Sigmoid colon (tissue), 7 donors: ENCODE results near the gene MINDY2. TPM values are rescaled to one million over a fixed set of nuclear protein-coding genes. Genes with fewer than 3 reads are reported as not detected.

Experiments used
- DNase-seq: peaks from one replicate; pipeline ENCODE4 v3.0.0-alpha.2; 2019
- H3K27ac ChIP-seq, 4 donors: fragments of 200-600 bp; sonication (generic); one replicate each; pipeline ENCODE4 v1.5.1; 2016 to 2019; ENCODE audit warnings: mild to moderate bottlenecking in 1 of 4
- H3K27me3 ChIP-seq, 3 donors: fragments of 200-600 bp; sonication (generic); one replicate each; pipeline ENCODE4 v1.5.1; 2019; ENCODE audit warnings: mild to moderate bottlenecking in 1 of 3
- H3K36me3 ChIP-seq, 4 donors: fragments of 200-600 bp; sonication (generic); one replicate each; pipeline ENCODE4 v1.5.1; 2016 to 2019
- H3K4me1 ChIP-seq, 4 donors: fragments of 200-600 bp; sonication (generic); one replicate each; pipeline ENCODE4 v1.5.1; 2017 to 2019
- H3K4me3 ChIP-seq, 4 donors: fragments of 200-600 bp; sonication (generic); one replicate each; pipeline ENCODE4 v1.5.1; 2017 to 2019; ENCODE audit warnings: mild to moderate bottlenecking in 2 of 4, moderate library complexity in 1 of 4
- H3K9me3 ChIP-seq, 4 donors: fragments of 200-600 bp in 3 of 4; sonication (generic) in 3 of 4; one replicate each; pipeline versions ENCODE4 v1.5.1 to v1.6.1; 2013 to 2019
- CTCF ChIP-seq, 4 experiments: fragments of 450-650 bp in 3 of 4; fragments of 200-600 bp in 1 of 4; IDR thresholded peaks; one replicate each; pipeline ENCODE4 v1.5.1; 2016 to 2019; ENCODE audit warnings: antibody characterized with exemption in 4 of 4, mild to moderate bottlenecking in 3 of 4, moderate library complexity in 2 of 4
- EP300 ChIP-seq, 4 donors: sonication (generic); formaldehyde crosslinking; IDR thresholded peaks; one replicate each; pipeline ENCODE4 v1.6.1; 2017; ENCODE audit warnings: antibody characterized with exemption in 4 of 4
- POLR2A ChIP-seq, 2 donors: fragments of 450-650 bp; IDR thresholded peaks; one replicate each; pipeline ENCODE4 v1.6.1; 2016; ENCODE audit warnings: antibody characterized with exemption in 2 of 2, mild to moderate bottlenecking in 2 of 2, moderate library complexity in 2 of 2
- POLR2AphosphoS5 ChIP-seq, 4 donors: sonication (generic); formaldehyde crosslinking; IDR thresholded peaks; one replicate each; pipeline ENCODE4 v1.6.1; 2017; ENCODE audit warnings: antibody characterized with exemption in 4 of 4
- WGBS, 2 donors: extraction: QIAGEN DNeasy Blood & Tissue Kit; methylation state at CpG; one replicate each; pipeline ENCODE4 v1.1.7; 2013; 5-methylcytosine and 5-hydroxymethylcytosine counted together
- intact Hi-C: fragments of 100-400 bp; cut with DNase I; formaldehyde crosslinking; loops from one replicate; pipeline ENCODE4 v1.15.1; 2023
- polyA plus RNA-seq, 3 donors: library from polyadenylated mRNA; stranded (reverse); fragments of 200-250 nt; gene quantifications; one replicate each; pipeline ENCODE4 v1.2.3, GENCODE V29; 2013
- total RNA-seq, 4 donors: library from RNA; depleted of rRNA; stranded (reverse); fragments of >200 nt; gene quantifications; one replicate each; pipeline ENCODE4 v1.1.0, GENCODE V29; 2016
- donor health status: healthy with polysubstance abuse.
- donor health status: Bipolar disorder and iron deficiency.
- donor health status: healthy.

The MINDY2 gene
- total and polyA plus RNA-seq, 7 donors, result 1.6 to 28.5 (median 18.0) TPM

- no peak overlapping the region for H3K4me3 ChIP-seq
- intact Hi-C loops, result no loop called here
- H3K9me3 ChIP-seq, result no peaks in the 10 kb centered on the region
- no peak overlapping the region for H3K27ac ChIP-seq
- no peaks in the 10 kb centered on the region for H3K27me3 ChIP-seq
- TF ChIP-seq POLR2AphosphoS5 (IDR thresholded peaks at IDR 0.05) (no peak), CTCF (IDR thresholded peaks at IDR 0.05) (no peak), EP300 (IDR thresholded peaks at IDR 0.05) (no peak), POLR2A (IDR thresholded peaks at IDR 0.05) (no peak)
- no peaks in the 10 kb centered on the region for H3K36me3 ChIP-seq
- no peak for DNase-seq
- 95 to 99% methylated on average over 4 of the region's 4 CpGs for WGBS, 2 donors
- H3K4me1 ChIP-seq, result peaks cover 0 to 40% (median 30%) of the 10 kb centered on the region in 4 donors
Measured at GRCh38 chr15:58732625-58733363, 38.3 kb upstream of the MINDY2 start.

GRCh38 chr15:58734859-58735258 lies 36.2 kb upstream of the MINDY2 start:
- 23 to 68% methylated on average over 2 of the region's 2 CpGs for WGBS, 2 donors
- Histone ChIP-seq H3K27me3 (no peaks in the 10 kb centered on the region), H3K27ac (no peak overlapping the region), H3K4me1 (peaks cover 0 to 52% (median 31%) of the 10 kb centered on the region in 4 donors), H3K36me3 (no peaks in the 10 kb centered on the region), H3K4me3 (no peak overlapping the region), H3K9me3 (no peaks in the 10 kb centered on the region)
- intact Hi-C loops, result no loop called here
- TF ChIP-seq POLR2A (IDR thresholded peaks at IDR 0.05) (no peak), EP300 (IDR thresholded peaks at IDR 0.05) (no peak), POLR2AphosphoS5 (IDR thresholded peaks at IDR 0.05) (no peak), CTCF (IDR thresholded peaks at IDR 0.05) (no peak)
- no peak for DNase-seq

- TF ChIP-seq CTCF (IDR thresholded peaks at IDR 0.05) (no peak), POLR2AphosphoS5 (IDR thresholded peaks at IDR 0.05) (no peak), EP300 (IDR thresholded peaks at IDR 0.05) (no peak), POLR2A (IDR thresholded peaks at IDR 0.05) (no peak)
- no peak for DNase-seq
- Histone ChIP-seq H3K27ac (no peak overlapping the region), H3K36me3 (no peaks in the 10 kb centered on the region), H3K27me3 (no peaks in the 10 kb centered on the region), H3K9me3 (no peaks in the 10 kb centered on the region), H3K4me3 (no peak overlapping the region), H3K4me1 (peaks cover 0 to 52% (median 27%) of the 10 kb centered on the region in 4 donors)
- intact Hi-C loops, result no loop called here
- WGBS, 2 donors, result 46 to 62% methylated on average over 2 of the region's 2 CpGs
Measured at GRCh38 chr15:58736018-58736643, 35.0 kb upstream of the MINDY2 start.

GRCh38 chr15:58737298-58737697 lies 33.8 kb upstream of the MINDY2 start:
- no peak for DNase-seq

More at GRCh38 chr15:58737298-58737697, 33.8 kb upstream of the MINDY2 start:
- intact Hi-C loops, result no loop called here
- H3K4me3 ChIP-seq, result no peak overlapping the region
- no peaks in the 10 kb centered on the region for H3K9me3 ChIP-seq
- WGBS, 2 donors, result 92 to 93% methylated on average over 3 of the region's 3 CpGs
- peaks cover 0 to 48% (median 21%) of the 10 kb centered on the region in 4 donors for H3K4me1 ChIP-seq
- no peaks in the 10 kb centered on the region for H3K27me3 ChIP-seq
- TF ChIP-seq POLR2AphosphoS5 (IDR thresholded peaks at IDR 0.05) (no peak), EP300 (IDR thresholded peaks at IDR 0.05) (no peak), POLR2A (IDR thresholded peaks at IDR 0.05) (no peak), CTCF (IDR thresholded peaks at IDR 0.05) (no peak)
- no peak overlapping the region for H3K27ac ChIP-seq
- no peaks in the 10 kb centered on the region for H3K36me3 ChIP-seq
